Subcutaneous abdominal adipose tissue (tissue), 5 donors: ENCODE data around the gene KATNA1.
A peak's percentile ranks its signal among the peaks of the same experiment; 100 is the strongest.

Experiments
- H3K27ac ChIP-seq: one replicate; pipeline ENCODE4 v1.7.0; 2013; ENCODE audit warnings: low read depth, mild to moderate bottlenecking, inconsistent platforms, low read length, moderate library complexity
- H3K27me3 ChIP-seq, 5 donors: one replicate each; pipeline ENCODE4 v1.7.0; 2013; ENCODE audit warnings: low read length in 5 of 5, inconsistent platforms in 1 of 5; ENCODE audit not compliant: control insufficient read depth in 5 of 5, insufficient read depth in 4 of 5
- H3K36me3 ChIP-seq, 5 donors: one replicate each; pipeline ENCODE4 v1.7.0; 2013; ENCODE audit warnings: low read length in 5 of 5; ENCODE audit not compliant: control insufficient read depth in 5 of 5, insufficient read depth in 5 of 5
- H3K4me1 ChIP-seq, 5 donors: one replicate each; pipeline ENCODE4 v1.7.0; 2013; ENCODE audit warnings: low read length in 5 of 5, mild to moderate bottlenecking in 3 of 5, moderate library complexity in 1 of 5; ENCODE audit not compliant: control insufficient read depth in 5 of 5, insufficient read depth in 5 of 5
- H3K4me3 ChIP-seq, 5 donors: one replicate each; pipeline ENCODE4 v1.7.0; 2013; ENCODE audit warnings: low read length in 5 of 5, low read depth in 1 of 5
- H3K9ac ChIP-seq, 5 donors: one replicate each; pipeline ENCODE4 v1.7.0; 2013; ENCODE audit warnings: low read length in 5 of 5, mild to moderate bottlenecking in 4 of 5, moderate library complexity in 3 of 5
- H3K9me3 ChIP-seq, 5 donors: one replicate each; pipeline ENCODE4 v1.7.0; 2013; ENCODE audit warnings: low read length in 5 of 5; ENCODE audit not compliant: control insufficient read depth in 5 of 5
- donor health status: healthy.
- donor health status: healthy.
- donor health status: healthy.
- donor health status: healthy.
- donor health status: healthy.

Gene KATNA1

DNA sequence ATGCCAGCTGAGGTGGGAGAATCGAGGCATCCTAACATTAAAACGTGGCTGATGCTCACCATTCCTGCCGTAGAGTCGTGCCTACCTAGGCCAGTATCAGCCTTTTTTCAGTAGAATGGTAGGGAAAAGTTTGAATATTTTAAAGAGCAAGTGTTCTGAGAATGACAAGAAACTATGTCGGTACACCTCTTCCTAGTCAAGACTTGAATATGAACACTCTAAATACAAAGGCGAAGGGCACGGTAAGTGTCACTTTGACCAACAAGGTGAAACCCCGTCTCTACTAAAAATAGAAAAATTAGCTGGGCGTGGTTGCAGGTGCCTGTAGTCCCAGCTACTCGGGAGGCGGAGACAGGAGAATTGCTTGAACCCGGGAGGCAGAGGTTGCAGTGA, 81.3 kb downstream of the KATNA1 start:
- Histone ChIP-seq H3K36me3 (no peaks in the 10 kb centered on the region), H3K27me3 (no peaks in the 10 kb centered on the region), H3K27ac (no peak overlapping the region), H3K4me1 (peaks cover 0 to 15% (median 11%) of the 10 kb centered on the region in 5 donors), H3K4me3 (peak overlapping the region; percentile 60 to 93 (median 92)), H3K9me3 (no peaks in the 10 kb centered on the region), H3K9ac (peak overlapping the region in 4 of 5 donors; percentile 85 to 93 (median 90))

DNA sequence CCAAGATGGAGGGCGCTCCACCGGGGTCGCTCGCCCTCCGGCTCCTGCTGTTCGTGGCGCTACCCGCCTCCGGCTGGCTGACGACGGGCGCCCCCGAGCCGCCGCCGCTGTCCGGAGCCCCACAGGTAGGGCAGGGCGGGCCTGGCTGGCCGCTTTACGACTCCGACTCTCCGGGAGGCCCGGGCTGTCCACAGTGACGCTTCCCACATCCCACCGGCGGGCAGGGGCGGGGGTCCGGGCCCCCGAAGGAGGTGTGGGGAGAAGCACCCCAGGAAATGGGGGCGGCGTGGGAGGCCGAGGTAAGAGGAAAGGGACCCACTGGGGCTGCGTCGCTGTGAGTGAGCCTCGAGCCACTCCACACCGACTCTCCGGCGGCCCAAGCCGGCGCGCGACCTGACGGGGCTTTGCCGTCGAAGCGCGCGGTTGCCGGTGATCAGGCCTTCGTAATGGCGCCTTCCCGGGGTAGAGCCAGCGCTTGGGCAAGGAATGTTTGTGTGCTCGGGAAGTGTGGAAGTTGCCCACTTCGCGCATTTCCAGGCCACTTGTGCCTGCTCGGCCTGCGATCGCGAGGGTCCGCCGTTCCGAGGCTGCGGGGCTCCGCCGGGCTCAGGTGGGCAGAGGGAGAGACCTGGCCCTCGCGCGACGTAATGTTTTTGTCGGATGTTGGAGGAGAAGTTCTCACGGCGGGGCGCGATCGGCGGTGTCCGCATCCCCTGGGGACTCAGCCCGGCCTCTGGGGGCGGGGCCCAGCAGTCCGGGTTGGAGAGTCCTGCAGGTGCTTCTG, 81.9 kb downstream of the KATNA1 start:
- Histone ChIP-seq H3K36me3 (no peaks in the 10 kb centered on the region), H3K4me1 (peaks cover 0 to 15% (median 11%) of the 10 kb centered on the region in 5 donors), H3K27ac (peak overlapping the region; percentile 65), H3K9ac (peak overlapping the region in 4 of 5 donors; percentile 85 to 93 (median 90)), H3K9me3 (no peaks in the 10 kb centered on the region), H3K4me3 (peak overlapping the region; percentile 63 to 93 (median 92)), H3K27me3 (no peaks in the 10 kb centered on the region)

DNA sequence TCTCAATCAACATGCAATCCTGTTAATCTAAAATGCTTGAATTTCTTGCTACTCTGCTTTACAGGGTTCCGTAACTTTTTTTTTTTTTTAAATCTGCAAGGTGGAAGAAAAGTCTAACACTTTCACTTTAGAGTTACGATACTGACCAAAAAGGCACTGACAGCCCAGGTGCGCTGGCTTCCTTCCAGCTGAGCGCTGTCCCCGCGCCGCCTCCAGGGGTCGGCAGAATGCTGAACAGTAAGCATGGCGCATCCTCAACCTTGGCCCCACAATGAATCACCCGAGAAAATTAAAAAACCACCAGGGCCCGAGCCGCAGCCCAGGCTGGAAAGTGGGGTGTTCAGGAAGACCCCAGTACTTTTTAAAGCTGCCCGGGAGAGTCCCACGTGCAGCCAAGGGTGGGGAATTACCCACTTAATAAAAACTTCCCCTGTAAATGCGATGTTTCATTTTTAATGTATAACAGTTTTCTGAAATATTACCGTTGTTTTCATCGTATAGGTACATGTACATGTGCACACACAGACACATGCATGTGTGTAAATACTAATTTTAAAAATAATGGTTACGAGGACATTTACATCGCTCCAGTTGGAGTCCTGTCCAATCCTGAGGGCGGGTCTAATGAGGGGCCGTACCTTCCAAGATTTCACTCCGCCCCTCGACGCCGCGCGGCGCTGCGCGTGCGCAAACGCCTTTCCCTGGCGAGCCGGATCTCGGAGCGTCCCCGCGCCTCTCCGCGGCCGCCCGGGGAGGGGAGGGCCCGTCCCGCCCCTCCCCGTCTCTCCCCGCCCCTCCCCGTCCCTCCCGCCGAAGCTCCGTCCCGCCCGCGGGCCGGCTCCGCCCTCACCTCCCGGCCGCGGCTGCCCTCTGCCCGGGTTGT, 82.7 kb downstream of the KATNA1 start, which contains the start of gene GINM1:
Gene GINM1 (plus strand): TSS at position 849 of the 883 bp plus-strand sequence. CDS start 40 bp downstream, outside the sequence.
- Histone ChIP-seq H3K36me3 (no peaks in the 10 kb centered on the region), H3K4me3 (peak within 1 kb of the TSS; percentile 74 to 93 (median 92)), H3K9me3 (no peaks in the 10 kb centered on the region), H3K27ac (peak within 1 kb of the TSS; percentile 80), H3K27me3 (no peaks in the 10 kb centered on the region), H3K4me1 (peaks cover 0 to 15% (median 11%) of the 10 kb centered on the region in 5 donors), H3K9ac (peak within 1 kb of the TSS in 4 of 5 donors; percentile 85 to 93 (median 90))

DNA sequence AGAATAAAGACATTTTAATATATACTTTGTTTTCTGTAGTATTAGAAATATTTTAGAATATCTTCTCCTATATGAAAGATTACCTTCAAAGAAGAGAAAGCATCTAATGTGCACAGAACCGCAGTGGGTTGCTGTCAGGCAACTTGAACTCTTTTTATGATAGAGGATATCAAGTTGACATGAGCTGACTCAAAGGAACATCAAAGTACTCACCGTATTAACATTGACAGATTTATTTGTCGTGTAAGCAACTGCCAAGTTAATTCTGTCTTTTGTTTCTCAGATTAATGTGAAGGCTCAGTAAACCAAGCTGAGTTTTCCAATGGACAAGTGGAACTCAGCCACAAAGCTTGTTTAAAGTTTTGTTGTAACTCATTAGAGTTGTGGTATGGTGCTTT, 84.6 kb downstream of the KATNA1 start:
- Histone ChIP-seq H3K9ac (no peak overlapping the region), H3K4me3 (no peak overlapping the region), H3K27me3 (no peaks in the 10 kb centered on the region), H3K36me3 (no peaks in the 10 kb centered on the region), H3K9me3 (no peaks in the 10 kb centered on the region), H3K27ac (no peak overlapping the region), H3K4me1 (peaks cover 0 to 15% (median 11%) of the 10 kb centered on the region in 5 donors)

DNA sequence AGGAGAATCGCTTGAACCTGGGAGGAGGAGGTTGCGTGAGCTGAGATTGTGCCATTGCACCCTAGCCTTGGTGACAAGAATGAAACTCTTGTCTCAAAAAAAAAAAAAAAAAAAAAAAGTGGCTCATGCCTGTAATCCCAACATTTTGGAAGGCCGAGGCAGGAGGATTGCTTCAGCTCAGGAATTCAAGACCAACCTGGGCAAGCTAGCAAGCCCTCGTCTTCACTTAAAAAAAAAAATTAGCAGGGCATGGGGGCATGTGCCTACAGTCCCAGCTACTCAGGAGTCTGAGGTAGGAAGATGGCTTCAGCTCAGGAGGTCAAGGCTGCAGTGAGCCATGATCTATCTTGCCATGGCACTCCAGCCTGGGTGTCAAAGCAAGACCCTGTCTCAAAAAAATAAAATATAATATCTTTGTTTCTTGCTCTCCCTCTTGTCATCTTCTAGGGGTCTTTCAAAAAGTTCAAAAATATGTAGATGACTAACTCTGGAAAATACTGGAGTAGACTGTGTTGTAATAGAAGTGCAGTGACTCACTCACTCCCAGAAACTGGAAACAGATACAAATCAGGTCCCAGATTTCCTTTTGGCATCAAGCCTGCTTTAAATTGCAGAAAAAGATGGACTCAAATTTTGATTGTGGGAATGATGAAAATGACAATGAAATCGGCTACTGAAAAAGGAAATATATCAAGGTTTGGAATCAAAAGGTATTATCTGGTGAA, 85.1 kb downstream of the KATNA1 start:
- no peak overlapping the region for H3K27ac ChIP-seq
- H3K9me3 ChIP-seq: no peaks in the 10 kb centered on the region
- no peaks in the 10 kb centered on the region for H3K36me3 ChIP-seq
- H3K4me1 ChIP-seq: peaks cover 0 to 15% (median 11%) of the 10 kb centered on the region in 5 donors
- no peaks in the 10 kb centered on the region for H3K27me3 ChIP-seq
- H3K9ac ChIP-seq: no peak overlapping the region
- no peak overlapping the region for H3K4me3 ChIP-seq

DNA sequence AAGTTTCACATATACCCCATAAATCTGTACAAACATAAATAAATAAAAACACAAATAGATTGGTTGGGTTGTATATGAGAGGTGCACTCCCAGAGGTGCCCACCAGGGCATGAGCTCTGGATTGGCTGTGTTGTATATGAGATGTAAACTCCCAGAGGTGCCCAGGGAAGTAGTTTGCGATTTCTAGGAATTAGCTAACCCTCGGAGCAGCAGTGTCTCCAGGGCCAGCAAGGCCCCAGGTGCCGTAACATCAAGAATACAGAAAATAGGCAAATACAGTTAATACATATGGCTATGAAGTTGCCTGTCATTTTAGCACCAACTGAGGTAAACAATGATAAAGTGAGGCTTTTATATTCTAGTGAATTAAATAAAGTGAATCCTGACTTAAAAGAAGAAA, 87.8 kb downstream of the KATNA1 start:
- H3K9ac ChIP-seq: no peak overlapping the region
- no peaks in the 10 kb centered on the region for H3K9me3 ChIP-seq
- no peaks in the 10 kb centered on the region for H3K36me3 ChIP-seq
- no peak overlapping the region for H3K27ac ChIP-seq
- no peak overlapping the region for H3K4me3 ChIP-seq
- H3K27me3 ChIP-seq: no peaks in the 10 kb centered on the region
- H3K4me1 ChIP-seq: peaks cover 0 to 6% (median 3%) of the 10 kb centered on the region in 5 donors

DNA sequence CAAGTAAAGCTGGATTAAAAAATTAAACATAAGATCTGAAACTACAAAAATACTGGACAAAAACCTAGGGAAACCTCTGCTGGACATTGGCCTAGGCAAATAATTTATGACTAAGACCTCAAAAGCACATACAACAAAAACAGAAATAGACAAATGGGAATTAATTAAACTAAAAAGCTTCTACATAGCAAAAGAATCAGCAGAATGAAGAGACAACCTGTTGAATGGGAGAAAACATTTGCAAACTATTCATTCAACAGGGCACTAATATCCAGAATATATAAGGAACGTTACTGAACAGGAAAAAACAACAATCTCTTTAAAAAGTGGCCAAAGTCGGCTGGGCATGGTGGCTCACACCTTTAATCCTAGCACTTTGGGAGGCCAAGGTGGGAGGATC, 89.1 kb downstream of the KATNA1 start:
- H3K27ac ChIP-seq: no peak overlapping the region
- no peaks in the 10 kb centered on the region for H3K9me3 ChIP-seq
- no peaks in the 10 kb centered on the region for H3K27me3 ChIP-seq

DNA sequence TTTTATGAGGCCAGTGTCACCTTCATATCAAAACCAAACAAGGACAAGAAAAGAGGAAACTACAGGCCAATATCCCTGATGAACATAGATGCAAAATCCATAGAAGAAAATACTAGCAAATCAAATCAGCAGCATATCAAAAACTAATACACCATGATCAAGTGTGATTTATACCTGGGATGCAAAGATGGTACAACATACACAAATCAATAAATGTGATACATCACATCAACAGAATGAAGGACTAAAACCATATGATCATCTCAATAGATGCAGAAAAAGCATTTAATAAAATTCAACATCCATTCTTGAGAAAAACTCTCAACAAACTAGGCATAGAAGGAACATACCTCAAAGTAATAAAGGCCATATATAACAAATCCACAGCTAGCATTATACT, 90.5 kb downstream of the KATNA1 start:
- Histone ChIP-seq H3K4me3 (no peak overlapping the region), H3K27ac (no peak overlapping the region), H3K4me1 (no peaks in the 10 kb centered on the region), H3K9me3 (no peaks in the 10 kb centered on the region), H3K9ac (no peak overlapping the region), H3K27me3 (peaks cover 0 to 3% (median 0%) of the 10 kb centered on the region in 5 donors), H3K36me3 (no peaks in the 10 kb centered on the region)

More for the DNA sequence above, 89.1 kb downstream of the KATNA1 start:
- no peak overlapping the region for H3K9ac ChIP-seq
- H3K4me1 ChIP-seq: no peaks in the 10 kb centered on the region
- H3K36me3 ChIP-seq: no peaks in the 10 kb centered on the region
- no peak overlapping the region for H3K4me3 ChIP-seq

DNA sequence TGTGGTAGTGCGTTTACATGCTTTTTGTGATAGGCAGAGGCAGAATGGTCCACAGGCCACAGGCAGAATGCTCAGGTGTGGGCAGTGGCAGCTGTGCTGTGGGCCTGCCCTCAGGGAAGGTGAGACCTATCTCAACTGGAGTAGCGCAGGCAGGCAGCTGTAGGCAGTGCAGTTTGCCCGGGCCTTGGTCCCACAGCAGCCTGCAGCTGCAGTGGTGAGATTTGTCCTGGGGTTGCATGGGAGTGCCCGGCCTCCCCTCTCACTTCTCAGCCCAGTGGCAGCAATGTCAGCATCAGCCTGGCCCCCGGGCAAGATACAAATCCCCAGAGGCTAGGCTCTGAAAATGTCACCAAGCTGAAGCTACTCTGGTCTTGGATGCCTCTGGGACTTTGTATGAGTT, 96.6 kb downstream of the KATNA1 start:
- Histone ChIP-seq H3K4me3 (no peak overlapping the region), H3K27ac (no peak overlapping the region), H3K9me3 (no peaks in the 10 kb centered on the region), H3K36me3 (no peaks in the 10 kb centered on the region), H3K9ac (no peak overlapping the region), H3K27me3 (peaks cover 0 to 10% (median 0%) of the 10 kb centered on the region in 5 donors), H3K4me1 (no peaks in the 10 kb centered on the region)
